SIG-M5 treated with dmso at 0.1 percent for 504 hours (cell line): ENCODE results near the gene CGB7.
A peak's percentile ranks its signal among the peaks of the same experiment; 100 is the strongest.
"Not testable (repeated sequence)": the region's sequence is repeated elsewhere in the genome, so short reads cannot be mapped to it uniquely, and the experiment has no call there.

Experiments used
- DNase-seq: peaks from one replicate; lab custom pipeline; 2025; ENCODE audit not compliant: unreplicated experiment; lab: John Stamatoyannopoulos, UW

The CGB7 gene

DNA sequence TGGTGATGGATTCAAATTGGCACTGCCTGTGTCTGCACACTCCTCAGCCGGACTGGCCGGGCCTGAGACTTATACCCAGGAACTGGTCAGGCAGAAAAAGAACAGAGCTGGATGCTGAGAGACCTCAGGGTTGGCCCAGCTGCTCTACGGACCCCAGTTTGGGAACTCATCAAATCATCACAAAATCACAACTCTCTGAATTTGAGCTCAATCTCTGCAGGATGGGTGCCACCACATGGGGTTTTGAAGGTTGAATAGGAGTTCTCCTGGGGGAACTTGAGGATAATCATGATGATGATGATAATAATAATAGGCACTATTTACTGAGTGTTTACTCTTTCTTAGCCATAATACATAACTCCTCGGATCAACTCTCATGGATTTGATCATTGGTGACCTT lies 14.9 kb downstream of the CGB7 start:
- DNase-seq: not testable (repeated sequence)

DNA sequence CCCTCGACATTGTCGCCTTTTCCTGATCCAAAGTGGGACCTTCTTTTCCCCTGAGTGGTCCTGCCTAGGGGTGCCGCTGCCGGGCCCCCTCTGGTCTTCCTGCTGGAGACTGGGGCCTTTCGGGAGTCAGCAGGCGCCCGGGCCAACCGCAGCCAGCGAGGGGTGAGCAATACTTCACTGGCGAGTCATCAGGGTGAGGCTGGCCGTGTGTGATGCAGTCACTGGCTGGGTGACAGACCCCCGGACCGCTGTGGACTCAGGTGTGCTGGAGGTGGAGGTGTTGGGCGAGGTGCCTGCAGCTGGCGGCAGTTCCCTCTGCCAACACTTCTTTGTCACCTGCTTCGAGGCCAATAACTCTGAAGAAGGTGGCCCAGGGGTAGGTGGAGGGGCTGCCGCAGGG lies 15.4 kb downstream of the CGB7 start:
- DNase-seq: no peak

DNA sequence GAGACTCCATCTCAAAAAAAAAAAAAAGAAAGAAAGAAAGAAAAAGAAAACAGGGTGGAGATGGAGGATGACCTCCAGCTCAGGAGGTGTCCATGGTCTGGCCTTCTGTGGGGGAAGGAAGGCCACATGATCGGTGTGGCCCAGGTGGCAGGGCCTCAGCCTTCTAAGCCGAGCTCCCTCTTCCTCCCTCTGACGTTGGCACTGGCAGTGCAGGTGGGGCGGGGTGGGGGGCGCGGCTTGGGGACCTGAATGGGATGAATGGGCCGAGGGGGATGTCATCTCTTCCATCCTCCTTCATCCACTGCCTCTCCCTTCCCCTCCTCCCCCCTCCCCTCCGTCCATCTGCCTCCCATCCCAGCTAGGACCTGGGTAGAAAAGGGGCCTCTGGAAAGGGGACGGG lies 17.8 kb downstream of the CGB7 start:
- not testable (repeated sequence) for DNase-seq

DNA sequence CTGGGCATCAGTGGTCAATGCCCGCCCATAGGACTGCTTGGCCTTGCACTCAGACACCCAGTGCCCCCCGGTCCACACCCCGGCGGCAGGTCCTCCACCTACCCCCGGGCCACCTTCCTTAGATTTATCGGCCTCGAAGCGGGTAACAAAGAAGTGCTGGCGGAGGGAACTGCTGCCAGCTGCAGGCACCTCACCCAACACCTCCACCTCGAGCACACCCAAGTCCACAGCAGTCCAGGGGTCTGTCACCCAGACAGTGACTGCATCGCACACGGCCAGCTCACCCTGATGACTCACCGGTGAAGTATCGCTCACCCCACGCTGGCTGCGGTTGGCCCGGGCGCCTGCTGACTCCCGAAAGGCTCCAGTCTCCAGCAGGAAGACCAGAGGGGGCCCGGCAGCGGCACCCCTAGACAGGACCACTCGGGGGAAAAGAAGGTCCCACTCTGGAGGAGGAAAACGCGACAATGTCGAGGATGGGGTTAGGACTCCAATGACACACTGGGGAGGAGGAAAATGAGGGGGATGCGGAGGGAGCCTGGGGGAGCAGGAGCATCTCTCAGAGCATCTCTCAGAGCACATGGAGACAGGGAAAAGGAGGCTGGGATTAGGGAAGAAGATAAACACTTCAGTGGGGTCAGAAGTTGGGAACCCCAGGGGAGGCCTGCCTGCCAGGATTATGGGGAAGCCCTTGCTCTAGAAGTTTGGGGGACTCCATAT lies 18.8 kb downstream of the CGB7 start:
- not testable (repeated sequence) for DNase-seq

DNA sequence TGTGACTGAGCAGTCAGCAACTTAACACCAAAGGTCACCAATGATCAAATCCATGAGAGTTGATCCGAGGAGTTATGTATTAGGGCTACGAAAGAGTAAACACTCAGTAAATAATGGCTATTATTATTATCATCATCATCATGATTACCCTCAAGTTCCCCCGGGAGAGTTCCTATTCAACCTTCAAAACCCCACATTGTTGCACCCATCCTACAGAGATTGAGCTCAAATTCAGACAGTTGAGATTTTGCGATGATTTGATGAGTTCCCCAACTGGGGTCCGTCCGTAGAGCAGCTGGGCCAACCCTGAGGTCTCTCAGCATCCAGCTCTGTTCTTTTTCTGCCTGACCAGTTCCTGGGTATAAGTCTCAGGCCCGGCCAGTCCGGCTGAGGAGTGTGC lies 19.4 kb downstream of the CGB7 start:
- DNase-seq: not testable (repeated sequence)

DNA sequence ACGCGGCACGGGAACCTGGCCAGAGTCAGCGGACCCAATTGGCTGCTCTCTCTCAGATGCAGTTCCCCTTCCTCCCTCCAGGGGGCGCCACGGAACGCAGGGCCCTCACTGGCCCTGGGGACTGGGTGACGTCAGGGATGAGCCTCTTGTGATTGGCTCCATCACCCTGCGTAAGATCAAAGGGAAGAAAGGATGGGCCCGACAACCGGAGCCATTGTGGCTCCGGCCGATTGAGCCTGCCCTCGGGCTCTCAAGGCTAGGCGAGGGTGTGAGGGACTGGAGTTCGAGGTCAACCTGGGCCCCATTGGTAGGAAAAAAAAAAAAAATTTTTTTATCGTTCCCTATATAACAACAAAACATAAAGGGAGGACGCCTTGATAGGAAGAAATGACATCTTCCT lies 20.7 kb downstream of the CGB7 start, which contains the start of gene CGB1:
TSS of gene CGB1 (minus strand) at position 81 of the 400 bp plus-strand sequence. CDS start 184 bp downstream, outside the sequence.
- not testable (repeated sequence) for DNase-seq

DNA sequence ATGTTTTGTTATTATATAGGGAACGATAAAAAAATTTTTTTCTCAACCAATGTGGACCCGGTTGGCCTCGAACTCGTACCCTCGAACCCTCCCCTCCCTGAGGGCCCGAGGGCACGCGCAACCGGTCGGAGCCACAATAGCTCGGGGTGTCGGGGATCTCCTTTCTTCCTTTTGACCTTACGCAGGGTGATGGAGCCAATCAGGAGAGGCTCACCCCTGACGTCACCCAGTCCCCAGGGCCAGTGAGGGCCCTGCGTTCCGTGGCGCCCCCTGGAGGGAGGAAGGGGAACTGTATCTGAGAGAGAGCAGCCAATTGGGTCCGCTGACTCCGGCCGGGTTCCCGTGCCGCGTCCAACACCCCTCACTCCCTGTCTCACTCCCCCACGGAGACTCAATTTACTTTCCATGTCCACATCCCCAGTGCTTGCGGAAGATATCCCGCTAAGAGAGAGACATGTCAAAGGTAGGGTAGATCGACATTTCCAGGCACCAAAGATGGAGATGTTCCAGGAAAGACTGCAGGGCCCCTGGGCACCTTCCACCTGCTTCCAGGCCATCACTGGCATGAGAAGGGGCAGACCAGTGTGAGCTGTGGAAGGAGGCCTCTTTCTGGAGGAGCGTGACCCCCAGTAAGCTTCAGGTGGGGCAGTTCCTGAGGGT lies 25.8 kb downstream of the CGB7 start, which contains the start of gene CGB2:
TSS of gene CGB2 (plus strand) at position 249 of the 660 bp plus-strand sequence. CDS start at position 455, 206 bp downstream.
- not testable (repeated sequence) for DNase-seq

DNA sequence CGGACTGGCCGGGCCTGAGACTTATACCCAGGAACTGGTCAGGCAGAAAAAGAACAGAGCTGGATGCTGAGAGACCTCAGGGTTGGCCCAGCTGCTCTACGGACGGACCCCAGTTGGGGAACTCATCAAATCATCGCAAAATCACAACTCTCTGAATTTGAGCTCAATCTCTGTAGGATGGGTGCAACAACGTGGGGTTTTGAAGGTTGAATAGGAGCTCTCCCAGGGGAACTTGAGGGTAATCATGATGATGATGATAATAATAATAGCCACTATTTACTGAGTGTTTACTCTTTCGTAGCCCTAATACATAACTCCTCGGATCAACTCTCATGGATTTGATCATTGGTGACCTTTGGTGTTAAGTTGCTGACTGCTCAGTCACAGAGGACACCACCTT lies 27.2 kb downstream of the CGB7 start:
- DNase-seq: not testable (repeated sequence)

DNA sequence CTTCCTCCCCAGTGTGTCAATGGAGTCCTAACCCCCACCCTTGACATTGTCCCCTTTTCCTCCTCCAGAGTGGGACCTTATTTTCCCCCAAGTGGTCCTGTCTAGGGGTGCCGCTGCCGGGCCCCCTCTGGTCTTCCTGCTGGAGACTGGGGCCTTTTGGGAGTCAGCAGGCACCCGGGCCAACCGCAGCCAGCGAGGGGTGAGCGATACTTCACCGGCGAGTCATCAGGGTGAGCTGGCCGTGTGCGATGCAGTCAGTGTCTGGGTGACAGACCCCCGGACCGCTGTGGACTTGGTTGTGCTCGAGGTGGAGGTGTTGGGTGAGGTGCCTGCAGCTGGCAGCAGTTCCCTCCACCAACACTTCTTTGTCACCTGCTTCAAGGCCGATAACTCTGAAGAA lies 27.8 kb downstream of the CGB7 start:
- DNase-seq: not testable (repeated sequence)

DNA sequence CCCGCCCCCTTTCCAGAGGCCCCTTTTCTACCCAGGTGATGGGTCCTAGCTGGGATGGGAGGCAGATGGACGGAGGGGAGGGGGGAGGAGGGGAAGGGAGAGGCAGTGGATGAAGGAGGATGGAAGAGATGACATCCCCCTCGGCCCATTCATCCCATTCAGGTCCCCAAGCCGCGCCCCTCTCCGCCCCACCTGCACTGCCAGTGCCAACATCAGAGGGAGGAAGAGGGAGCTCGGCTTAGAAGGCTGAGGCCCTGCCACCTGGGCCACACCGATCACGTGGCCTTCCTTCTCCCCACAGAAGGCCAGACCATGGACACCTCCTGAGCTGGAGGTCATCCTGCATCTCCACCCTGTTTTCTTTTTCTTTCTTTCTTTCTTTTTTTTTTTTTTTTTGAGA lies 28.9 kb downstream of the CGB7 start:
- DNase-seq: not testable (repeated sequence)

DNA sequence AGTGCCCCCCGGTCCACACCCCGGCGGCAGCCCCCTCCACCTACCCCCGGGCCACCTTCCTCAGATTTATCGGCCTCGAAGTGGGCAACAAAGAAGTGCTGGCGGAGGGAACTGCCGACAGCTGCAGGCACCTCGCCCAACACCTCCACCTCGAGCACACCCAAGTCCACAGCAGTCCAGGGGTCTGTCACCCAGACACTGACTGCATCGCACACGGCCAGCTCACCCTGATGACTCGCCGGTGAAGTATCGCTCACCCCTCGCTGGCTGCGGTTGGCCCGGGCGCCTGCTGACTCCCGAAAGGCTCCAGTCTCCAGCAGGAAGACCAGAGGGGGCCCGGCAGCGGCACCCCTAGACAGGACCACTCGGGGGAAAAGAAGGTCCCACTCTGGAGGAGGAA lies 31.9 kb downstream of the CGB7 start:
- DNase-seq: not testable (repeated sequence)

DNA sequence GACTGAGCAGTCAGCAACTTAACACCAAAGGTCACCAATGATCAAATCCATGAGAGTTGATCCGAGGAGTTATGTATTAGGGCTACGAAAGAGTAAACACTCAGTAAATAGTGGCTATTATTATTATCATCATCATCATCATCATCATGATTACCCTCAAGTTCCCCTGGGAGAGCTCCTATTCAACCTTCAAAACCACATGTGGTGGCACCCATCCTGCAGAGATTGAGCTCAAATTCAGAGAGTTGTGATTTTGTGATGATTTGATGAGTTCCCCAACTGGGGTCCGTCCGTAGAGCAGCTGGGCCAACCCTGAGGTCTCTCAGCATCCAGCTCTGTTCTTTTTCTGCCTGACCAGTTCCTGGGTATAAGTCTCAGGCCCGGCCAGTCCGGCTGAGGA lies 32.5 kb downstream of the CGB7 start:
- DNase-seq: not testable (repeated sequence)

DNA sequence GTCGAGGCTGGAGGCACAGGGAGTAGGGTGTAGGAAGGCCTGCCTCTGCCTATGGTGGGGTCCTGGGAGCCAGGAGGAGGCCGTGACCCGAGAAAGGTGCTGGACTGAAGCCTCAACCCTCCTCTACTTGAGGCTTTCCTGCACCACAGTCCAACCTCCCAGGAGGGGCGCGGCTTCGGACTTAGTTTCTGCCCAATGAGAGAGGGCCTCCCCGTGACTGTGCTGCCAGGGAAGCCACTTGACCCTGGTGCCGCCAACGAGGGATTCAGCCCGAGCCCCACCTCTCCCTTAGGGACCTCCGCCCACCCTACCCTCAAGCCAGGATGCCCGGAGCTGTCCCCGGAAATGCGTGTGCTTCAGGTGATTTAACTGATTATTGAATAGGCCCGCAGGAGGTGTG lies 33.3 kb downstream of the CGB7 start, which contains the start of gene CGB3:
TSS of gene CGB3 (minus strand) at position 101 of the 400 bp plus-strand sequence. CDS start 362 bp downstream, outside the sequence.
- not testable (repeated sequence) for DNase-seq

DNA sequence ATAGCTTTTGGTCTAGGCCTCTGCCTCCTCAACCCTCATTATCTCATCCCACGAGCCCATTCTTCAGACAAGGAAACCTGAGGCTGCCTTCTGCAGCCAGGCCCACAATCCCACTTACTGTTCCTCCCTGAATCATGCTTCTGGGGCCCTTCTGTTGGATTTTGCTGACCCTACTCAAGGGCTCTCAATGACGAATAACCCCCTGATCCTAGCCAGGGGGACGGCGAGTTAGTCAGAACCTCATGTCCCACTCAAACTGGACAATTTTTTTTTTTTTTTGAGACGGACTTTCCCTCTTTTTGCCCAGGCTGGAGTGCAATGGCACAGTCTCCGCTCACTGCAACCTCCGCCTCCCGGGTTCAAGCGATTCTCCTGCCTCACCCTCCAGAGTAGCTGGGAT lies 35.4 kb downstream of the CGB7 start:
- no peak for DNase-seq

DNA sequence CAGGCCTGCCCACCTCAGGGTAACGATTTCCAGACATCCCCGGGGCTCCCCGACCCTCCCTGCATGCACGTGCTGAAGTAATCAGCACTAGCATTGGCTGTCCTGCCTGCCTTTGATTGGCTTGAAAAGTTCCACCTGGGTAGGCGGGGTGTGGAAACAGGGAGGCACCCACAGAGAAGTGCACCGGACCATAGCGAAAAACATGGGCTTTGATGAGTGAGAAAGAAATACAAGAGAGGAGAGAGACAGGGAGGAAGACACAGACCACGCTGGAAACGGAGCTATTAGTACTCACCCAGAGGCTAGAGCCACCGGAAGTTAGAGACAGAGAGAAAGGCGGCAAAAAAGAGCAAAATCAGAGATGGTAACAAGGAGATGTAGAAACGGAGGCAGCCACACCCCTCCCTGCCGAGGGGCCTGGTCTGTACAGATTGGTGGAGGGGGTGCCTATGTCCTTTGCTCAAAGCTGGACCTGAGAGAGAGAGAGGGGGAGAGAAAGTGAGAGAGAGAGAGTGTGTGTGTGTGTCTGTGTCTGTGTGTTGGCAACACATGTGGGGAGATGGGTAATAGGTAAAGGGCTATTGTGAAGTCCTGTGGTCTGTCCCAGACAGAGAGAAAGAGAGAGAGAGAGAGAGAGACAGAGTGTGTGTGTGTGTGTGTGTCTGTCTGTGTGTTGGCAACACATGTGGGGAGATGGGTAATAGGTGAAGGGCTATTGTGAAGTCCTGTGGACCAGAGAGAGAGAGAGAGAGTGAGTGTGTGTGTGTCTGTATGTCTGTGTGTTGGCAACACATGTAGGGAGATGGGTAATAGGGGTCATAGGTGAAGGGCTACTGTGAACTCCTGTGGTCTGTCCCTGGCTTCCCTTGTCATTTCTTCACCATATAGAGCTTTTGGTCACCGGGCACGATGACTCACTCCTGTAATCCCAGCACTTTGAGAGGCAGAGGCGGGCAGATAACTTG lies 36.3 kb downstream of the CGB7 start:
- DNase-seq: no peak

DNA sequence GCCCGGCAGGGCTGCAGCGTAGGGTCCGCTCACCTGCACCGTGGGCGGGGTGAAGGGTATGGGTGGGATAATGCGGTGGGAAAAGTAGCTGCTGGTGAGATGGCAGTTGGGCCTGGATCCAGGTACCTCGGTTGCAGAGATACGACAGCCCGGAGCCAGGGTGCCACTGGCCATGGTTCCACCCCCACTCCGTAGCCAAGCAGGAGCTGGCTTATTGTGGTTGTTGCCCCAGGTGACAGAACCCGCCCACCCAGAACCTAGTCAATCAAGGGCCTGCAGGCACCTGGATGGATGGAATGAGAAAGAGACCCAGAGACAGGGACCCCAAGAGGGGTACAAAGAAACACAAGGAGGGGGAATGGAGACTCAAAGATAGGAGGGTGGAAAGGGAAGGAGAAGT lies 37.2 kb downstream of the CGB7 start:
- no peak for DNase-seq

DNA sequence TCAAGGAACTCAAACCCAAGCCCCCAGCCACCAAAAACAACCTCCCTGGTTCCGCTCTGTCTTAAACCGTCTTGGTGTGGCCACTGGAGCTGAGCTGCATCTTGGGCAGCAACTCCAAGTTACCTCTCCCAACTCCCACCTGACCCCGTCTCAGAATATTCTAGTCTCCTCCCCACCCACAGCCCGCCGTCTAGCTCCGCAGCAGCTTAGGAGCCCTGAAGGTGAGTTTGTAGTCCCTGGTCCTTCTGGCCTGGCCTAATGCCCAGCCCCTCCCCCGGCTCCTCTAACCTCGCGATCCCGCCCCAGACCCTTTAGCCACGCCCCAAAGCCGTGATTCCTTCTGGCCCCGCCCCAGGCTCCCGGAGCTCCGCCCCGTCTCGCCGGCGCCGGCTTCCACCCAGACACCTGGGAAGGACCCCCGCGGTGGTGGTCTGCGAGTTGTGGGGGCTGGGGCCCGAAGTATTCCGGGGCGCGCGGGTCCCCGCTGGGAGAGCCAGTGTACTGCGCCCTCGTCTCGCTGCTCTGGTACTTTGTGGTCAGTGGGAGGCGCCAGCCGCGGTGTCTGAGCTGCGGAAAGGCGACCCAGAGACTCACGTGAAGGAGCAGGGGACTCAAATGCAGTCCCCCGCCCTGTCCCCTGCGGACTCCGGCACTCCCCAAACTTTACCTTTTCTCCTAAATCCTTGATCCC lies 38.2 kb downstream of the CGB7 start:
- no peak for DNase-seq

DNA sequence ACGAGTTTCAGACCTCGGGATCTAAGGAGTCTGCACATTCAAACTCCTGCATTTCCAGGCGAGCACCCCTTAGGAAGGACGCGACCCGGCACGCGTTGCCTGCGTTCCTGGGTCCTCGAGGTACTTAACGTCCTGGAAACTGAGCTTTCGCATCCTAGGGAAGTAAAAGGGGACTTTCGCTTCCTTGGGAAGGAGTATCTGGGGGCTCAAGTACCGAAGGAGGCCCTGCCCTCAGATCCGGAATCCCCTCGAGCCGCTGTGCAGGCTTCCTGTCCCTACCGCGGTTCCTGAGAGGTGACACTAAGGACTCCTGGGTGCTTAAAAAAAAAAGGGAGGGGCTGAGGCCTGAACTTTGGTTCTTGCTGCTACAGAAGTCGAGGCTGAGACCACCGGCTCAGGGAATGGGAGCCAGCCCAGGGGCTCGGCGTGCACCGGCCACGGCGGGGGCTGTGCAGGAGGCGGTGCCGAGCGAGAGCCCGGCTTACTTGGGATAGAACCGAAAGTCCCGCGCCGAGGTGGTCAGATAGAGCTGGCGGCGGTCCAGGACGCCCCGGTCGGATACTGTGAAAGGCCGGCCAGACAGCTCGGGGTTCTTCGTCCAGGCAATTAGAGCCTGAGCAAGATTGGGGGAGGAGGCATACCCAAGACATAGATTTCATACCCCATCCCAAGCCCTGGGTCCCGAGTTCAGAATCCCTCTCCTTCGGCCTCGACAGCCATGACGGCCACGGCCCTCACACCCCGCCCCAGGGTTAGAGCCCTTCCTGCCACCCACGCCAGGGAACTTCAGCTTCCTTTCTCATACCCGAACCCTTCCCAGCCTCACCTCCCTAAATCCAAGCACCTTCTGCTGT lies 38.9 kb downstream of the CGB7 start:
- DNase-seq: not testable (repeated sequence)

DNA sequence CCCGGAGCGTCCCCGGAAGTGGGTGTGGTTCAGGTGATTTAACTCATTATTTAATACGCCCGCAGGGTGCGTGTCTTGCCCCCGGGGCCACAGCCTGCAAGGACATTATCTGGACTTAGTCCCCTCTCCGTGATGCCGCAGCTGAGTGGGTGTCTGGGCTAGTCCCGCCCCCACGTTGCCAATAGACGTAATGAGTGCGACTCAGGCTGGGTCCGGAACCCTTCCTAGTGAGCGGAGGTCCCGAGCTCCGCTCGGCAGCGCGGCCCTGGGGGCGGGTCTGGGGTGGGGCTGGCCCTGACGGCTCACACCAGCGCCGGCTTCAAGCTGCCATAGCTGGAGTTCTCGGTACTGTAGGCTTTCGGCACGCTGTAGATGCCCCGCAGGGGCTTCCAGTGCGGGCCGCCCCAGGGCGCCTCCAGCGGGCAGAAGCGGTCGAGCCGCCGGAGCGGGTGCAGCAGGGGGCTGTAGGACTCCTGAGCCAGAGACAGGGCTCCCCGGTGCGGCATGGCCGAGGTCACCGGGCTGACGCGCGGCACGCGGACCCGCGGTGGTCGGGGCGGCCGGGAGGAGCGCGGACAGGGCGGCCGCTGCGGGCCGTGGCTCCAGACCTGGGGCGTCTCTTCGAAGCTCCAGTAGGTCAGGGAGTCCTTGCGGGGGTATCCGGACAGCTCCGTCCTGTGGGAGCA lies 39.7 kb downstream of the CGB7 start:
- peak; percentile 66 for DNase-seq
